HTR-8/SVneo (cell line): Measurements from ENCODE around the gene DTL.

Experiments used
- DNase-seq: peaks from one replicate; pipeline ENCODE4 v3.0.0; 2011; ENCODE audit warnings: low spot score, mixed read lengths; ENCODE audit not compliant: insufficient read length
- FAIRE-seq: peaks from 2 replicates; lab custom pipeline; 2011; peaks lifted over from hg19 to GRCh38; lab: Jason Lieb, UNC

The DTL gene

DNA sequence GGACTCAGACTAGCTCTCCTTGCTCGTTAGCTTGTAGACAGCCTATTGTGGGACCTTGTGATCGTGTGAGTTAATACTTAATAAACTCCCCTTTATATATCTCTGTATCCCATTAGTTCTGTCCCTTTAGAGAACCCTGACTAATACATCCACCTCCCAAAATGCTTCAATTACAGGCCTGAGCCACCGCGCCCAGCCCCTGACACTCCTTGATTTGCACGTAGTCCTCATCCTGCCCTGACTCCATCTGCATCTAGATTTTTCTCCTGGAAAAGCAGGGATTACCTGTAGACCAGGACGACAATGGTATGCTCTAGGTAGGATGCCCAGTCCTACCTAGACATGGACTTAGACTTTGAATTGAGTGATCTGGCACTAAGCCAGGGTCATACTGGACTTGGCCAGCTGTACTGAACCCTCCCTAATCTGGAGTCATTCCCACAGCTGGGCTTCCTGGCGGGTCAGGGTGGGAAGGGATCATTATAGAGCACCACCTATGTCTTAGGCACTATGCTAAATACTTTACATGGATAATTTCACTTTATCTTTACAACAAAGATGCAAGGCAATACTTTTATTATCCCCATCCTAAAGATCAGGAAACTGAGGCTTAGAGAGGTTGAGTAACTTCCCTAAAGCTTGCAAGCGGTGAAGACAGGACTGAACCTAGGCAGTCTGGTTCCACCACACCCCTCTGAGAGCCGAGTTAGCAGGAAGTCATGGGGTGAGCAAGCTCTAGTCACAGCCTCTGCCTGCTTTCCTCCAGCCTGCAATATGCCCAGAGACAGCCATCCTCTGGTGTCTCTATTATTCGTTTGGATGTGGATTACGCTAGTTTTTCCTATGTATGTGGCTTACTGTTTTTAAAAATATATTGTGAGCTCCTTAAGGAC lies 89.4 kb downstream of the DTL start:
- DNase-seq (no peak), FAIRE-seq (no peak)

DNA sequence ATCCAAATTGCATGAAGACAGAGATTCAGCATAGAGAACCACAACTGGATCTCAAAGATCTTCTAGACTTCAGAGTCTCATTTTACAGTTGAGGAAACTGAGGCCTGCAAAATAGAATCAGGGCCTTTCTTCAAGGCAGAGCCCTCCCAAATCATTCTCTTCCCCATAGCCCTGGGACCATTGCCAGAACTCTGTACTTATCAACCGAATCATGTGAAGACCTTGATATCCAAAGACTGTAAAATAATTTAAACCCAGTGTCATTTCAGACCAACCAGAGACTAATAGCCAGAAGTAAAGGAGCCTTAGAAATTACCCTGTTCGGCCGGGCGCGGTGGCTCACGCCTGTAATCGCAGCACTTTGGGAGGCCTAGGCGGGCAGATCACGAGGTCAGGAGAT lies 90.1 kb downstream of the DTL start:
- DNase-seq, result no peak
- FAIRE-seq, result no peak

DNA sequence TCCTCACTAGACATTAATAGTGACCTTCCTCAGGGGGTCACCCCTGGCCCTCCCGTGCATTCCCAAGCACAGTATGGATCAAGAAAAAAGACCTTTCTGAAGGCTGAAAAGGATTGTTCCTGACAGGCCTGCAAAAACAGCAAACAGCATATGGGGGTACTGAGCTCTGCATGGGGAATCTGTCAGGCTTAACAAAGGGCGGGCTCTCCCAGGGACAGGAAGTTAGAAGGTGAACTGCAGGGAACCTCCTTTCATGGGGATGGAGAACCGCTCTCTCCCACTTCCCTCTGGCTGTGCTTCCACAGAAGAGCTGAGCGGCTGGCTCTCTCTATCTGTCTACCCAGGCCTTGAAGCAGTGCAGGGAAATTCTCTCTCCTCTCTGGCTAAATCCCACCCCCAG lies 91.7 kb downstream of the DTL start:
- FAIRE-seq (no peak), DNase-seq (no peak)

DNA sequence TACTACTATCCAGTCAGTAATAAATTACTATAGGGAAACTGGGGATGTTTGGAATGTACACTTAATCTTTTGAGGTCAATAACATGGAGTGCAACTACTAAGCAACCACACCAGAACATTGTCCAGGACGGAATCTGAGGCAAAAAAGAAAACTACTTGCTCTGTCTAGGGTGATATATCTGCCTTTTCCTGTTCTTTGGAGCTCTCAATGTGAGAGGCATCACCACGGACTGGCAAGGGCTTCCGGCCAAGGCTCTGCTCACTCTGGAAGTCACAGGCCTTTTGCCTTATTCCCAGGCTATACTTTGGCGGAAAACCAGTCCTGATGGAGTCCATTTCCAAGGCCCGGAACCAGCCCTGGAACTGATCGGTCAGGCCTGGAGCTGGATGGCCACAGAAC lies 94.2 kb downstream of the DTL start:
- FAIRE-seq (no peak), DNase-seq (no peak)

DNA sequence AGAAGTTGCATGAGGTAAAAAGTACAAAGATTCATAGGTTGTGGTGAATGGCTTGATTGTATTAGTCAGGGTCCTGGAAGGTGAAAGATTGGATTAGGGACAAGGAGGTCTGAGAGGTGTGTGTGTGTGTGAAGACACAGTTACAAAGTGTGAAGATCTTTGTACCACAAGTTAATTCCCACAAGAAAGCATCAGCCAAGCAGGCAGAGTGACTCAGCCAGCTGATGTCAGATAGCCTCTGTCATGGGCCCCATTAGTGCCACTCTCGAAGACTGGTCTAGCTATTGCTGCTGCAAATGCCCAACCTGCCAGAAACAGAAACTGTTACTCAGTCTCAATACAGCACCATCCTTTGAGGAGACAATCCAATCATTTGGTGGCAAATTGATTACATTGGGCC lies 96.5 kb downstream of the DTL start:
- DNase-seq (no peak), FAIRE-seq (no peak)

DNA sequence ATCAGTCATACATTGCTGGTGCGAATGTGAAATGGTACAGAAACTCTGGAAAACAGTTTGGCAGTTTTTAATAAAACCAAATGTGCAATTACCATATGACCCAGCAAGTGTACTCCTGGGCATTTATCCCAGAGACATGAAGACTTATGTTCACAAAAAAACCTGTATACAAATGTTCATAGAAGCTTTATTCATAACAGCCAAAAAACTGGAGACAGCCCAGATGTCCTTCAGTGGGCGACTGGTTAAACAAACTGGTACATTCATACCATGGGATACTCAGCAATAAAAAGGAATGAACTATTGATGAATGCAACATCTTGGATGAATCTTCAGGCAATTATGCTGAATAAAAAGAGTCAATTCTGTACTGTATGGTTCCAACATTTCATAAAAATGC lies 97.8 kb downstream of the DTL start:
- no peak for FAIRE-seq
- no peak for DNase-seq

DNA sequence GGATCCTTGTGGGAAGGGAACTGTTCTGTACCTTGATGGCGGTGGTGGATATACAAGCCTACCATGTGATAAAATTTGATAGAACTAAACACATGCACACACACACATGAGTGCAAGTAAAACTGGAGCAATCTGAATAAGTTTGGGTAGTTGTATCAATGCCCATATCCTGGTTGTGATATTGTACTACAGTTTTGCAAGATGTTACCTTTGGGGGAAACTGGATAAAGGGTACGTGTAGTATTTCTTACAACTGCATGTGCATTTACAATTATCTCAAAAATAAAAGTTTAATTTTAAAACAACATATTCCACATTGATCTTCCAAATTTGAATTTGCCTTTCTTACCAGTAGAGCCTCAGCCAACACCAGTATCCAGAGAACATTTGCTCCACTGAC lies 99.6 kb downstream of the DTL start:
- FAIRE-seq (no peak), DNase-seq (no peak)

DNA sequence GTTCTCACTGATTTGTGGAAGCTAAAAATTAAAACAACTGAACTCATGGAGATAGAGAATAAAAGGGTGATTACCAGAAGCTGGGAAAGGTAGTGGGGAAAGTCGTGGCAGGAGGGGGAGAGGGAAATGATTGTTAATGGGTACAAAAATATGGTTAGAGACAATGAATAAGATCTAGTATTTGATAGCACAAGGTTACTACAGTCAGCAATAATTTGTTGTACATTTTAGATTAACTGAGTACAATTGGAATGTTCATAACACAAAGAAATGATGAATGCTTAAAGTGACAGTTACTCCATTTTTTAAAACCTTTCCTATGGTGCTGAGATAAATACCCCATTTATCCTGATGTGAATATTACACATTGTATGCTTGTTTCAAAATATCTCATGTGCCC lies 102.3 kb downstream of the DTL start:
- FAIRE-seq, result no peak
- DNase-seq, result no peak

DNA sequence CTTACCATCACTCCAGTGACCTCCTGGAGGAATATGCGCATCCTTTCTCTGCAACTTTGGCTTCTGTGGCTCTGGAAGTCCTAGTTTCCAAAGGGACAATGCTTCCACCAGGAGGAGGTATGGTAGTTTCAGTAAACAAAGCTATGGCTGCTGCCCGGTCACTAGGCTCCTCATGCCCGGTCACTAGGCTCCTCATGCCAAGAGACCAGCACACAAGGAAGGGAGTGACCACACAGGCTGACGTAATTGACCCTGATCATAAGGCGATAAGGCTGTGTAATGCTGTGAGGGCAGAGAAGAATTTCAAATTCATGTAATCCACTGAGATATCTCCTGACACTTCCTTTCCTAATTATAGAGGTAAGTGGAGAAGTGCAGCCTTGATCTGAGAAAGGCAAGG lies 102.9 kb downstream of the DTL start:
- no peak for DNase-seq
- no peak for FAIRE-seq

DNA sequence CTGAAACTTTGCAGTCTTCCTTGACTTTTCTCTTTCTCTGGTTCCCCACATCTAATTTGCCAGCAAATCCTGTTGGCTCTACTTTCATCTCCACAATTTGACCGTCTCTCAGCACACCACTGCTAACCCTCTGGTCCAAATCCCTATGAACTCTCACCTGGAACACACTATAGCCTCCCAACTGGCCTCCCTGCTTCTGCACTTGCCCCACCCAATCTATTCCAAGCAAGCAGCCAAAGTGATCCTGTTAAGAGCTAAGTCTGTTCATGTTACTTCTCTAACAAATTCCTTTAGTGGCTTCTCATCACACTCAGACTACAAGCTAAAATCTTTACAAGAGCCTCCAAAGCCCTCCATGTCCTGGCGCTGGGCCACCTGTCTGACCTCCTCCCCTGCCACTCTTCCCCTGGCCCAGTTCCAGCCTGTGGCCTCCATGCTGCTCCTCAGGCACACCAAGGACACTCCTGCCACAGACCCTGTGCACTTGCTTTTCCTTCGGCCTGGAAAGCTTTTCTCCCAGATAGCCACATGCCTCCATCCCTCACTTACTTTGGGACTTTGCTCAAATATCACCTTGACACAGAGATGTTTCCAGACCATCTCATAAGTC lies 104.1 kb downstream of the DTL start:
- DNase-seq (no peak), FAIRE-seq (no peak)

DNA sequence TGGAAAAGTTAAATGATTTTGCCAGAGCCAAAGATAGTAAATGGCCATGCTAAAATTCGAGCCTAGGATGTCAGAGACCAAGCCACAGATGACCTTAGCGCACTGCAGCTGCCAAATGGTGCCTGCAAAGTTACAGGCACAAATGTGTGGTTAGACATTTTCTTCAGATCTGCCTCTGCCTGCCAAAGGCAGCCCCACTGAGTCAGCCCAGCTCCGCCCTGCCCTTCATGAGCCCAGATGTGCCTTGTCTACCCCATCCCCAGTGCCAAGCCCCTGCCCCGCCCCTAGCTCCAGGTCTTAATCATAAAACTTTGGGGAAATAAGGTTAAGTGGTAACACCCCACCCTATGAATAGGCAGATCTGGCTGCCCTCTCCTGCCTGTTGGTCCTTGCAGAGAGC lies 105.9 kb downstream of the DTL start:
- DNase-seq (no peak), FAIRE-seq (no peak)

DNA sequence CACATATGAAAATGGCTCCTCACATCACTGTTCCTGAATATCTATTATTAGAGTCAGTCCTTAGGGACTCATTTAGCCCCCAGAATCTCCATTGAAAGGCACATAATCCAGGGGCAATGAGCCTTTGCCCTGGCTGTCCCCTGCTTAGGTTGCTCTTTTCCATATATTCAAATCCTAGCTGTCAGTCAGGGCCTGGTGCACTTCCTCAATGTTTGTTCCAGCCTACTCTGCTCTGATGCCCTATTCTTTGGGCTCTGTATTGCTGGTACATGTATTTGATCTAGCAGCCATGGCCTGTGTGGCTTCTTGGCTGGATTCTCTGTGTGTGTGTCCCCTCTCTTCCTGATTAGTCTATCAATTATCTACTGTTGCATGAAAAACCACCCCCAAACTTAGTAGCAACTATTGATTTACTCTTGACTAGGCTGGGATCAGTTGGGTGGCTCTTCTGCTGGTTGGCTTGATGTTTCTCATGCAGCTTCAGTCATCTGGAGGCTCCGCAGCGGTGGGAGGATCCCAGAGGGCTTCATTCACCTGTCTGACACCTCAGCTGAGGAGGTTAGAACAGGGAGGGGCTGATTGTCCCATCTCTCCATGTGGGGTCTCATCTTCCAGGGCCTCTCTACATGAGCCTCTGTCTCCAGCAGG lies 107.5 kb downstream of the DTL start:
- DNase-seq (no peak), FAIRE-seq (no peak)

DNA sequence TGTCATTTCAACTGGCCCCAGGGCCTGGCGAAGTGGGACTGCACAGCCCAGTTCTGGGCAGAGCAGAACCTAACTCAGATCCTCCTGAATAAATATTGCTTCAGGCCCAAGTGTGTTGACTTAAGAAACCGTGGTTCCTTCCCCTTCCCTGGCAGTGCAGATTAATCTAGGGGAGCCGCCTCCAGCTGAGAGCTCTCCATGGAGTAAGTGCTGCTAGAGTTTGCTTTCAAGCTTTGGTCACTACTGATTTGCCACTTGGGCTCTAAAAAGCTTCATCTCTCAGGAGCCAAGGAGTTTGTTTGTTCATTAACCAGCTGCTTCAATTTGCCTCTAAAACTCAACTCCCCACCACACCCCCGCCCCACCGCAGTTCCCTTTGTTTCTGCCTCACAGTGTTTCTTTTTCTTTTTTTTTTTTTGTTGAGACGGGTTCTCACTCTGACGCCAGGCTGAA lies 112.1 kb downstream of the DTL start:
- no peak for FAIRE-seq

DNA sequence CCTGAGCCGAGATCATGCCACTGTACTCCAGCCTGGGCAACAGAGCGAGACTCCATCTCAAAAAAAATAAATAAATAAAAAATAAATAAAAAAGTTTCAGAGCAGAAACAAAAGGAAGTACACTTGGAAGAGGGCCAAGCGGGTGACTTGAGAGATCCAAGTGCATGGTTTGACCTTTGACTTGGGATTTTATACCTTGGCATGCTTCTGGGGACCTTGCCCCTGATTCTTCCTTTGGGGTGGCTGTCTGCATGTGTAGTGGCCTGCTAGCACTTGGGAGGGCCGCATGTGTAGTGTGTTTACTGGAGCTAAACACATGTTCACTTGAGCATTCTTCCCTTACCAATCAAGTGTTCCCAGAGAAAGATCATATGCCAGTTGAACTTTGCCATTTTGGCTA lies 114.0 kb downstream of the DTL start:
- no peak for FAIRE-seq
- no peak for DNase-seq

More for the DNA sequence above, 112.1 kb downstream of the DTL start:
- no peak for DNase-seq

DNA sequence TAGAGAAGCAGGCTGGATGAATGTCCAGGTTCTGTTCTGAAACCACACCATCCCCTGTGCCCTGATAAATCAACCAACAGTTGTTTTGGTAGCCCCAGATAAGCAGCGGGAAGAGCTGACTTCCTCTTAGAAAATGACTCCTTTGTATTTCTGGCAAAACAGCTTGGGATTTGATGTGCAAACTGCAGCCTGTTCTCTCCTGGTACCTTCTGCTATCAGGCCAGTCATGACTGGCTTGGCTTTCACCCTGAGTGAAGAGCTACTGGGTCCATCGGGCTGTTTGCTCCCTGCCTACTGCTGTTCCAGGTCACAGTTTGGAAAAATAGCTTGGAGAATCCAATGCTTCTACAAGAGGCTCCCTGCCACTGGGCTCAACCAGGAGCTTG lies 116.8 kb downstream of the DTL start:
- FAIRE-seq (no peak), DNase-seq (no peak)

DNA sequence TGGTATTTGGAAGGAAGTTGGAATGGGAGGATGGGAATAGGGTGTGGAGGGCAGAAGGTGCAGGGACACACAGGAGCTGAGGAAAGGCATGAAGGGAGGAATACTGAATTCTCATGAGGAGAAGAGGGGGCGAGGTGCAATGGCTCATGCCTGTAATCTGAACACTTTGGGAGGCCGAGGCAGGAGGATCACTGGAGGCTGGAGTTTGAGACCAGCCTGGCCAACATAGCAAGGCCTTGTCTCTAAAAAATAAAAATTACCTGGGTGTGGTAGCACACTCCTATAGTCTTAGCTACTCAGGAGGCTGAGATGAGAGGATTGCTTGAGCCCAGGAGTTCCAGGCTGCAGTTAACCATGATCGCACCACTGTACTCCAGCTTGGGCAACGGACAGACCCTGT lies 117.3 kb downstream of the DTL start:
- FAIRE-seq, result no peak

DNA sequence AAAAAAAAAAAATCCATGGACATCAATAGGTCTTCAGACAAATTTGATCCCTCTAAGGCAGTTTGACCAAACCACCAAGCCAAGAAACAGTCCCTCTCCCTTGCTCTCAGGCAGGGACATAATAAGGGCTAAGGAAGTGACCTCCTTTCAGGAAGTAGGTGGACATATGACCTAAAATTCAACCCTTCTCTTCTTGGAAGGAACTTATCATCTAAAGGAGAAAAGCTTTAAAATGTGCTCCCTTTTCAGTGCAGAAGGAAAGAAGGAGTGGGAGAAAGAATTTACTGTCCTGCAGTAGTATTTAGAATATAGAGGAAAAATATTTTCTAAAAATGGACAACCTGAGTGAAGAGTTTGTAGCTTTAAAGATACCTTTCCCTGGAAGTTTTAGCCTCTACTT lies 118.1 kb downstream of the DTL start:
- DNase-seq (no peak), FAIRE-seq (no peak)

More for the DNA sequence above, 117.3 kb downstream of the DTL start:
- DNase-seq, result no peak
